ENCODE results near the gene OSBPL5. TPM values are rescaled to one million over a fixed set of nuclear protein-coding genes. Genes with fewer than 3 reads are reported as not detected.

Gene OSBPL5
- polyA plus RNA-seq, 2 of the 4 experiments (the other 2 are of a cell fraction) = 1.6 to 4.6 TPM

GRCh38 chr11:3046641-3047040, 118.5 kb downstream of the OSBPL5 start:
- peaks cover 31% of the 10 kb centered on the region for H3K4me1 ChIP-seq
- H3K27ac ChIP-seq = no peak overlapping the region
- WGBS (ENCODE audit: missing lambda C conversion rate) = 93% methylated on average over 8 of the region's 8 CpGs
- H3K4me2 ChIP-seq = no peak overlapping the region
- TF ChIP-seq CHD4 (IDR thresholded peaks at IDR 0.05; ENCODE audit: borderline replicate concordance) = no peak
- TF ChIP-seq HOXB13 (CRISPR knock-in tag; IDR thresholded peaks at IDR 0.05; ENCODE audit: low read depth) = no peak
- no peak for TF ChIP-seq RNF2 (IDR thresholded peaks at IDR 0.05; ENCODE audit: borderline replicate concordance, low read depth)
- no peak for TF ChIP-seq EHF (CRISPR knock-in tag; IDR thresholded peaks at IDR 0.05)
- no peak for TF ChIP-seq NR3C1 (IDR thresholded peaks at IDR 0.05)
- no peak for TF ChIP-seq SREBF2 (IDR thresholded peaks at IDR 0.05)
- no peak for TF ChIP-seq RAD21 (conservative IDR thresholded peaks at IDR 0.05 in 1 of 2, IDR thresholded peaks at IDR 0.05 in 1 of 2)
- no peak for TF ChIP-seq CBX8 (IDR thresholded peaks at IDR 0.05)
- TF ChIP-seq POLR2AphosphoS2 (conservative IDR thresholded peaks at IDR 0.05; ENCODE audit: low read length) = no peak
- no peak for TF ChIP-seq KDM1A (IDR thresholded peaks at IDR 0.05; ENCODE audit: low read depth)
- no peak for TF ChIP-seq FOSB (CRISPR knock-in tag; IDR thresholded peaks at IDR 0.05)
- TF ChIP-seq ZC3H11A (IDR thresholded peaks at IDR 0.05) = no peak
- TF ChIP-seq CHD2 (IDR thresholded peaks at IDR 0.05; ENCODE audit: low read length, partially characterized antibody) = no peak
- no peak for TF ChIP-seq NFE2L2 (conservative IDR thresholded peaks at IDR 0.05; ENCODE audit: low read length)
- ChIA-PET CTCF (interaction anchor here (2.1 to 11.1 kb wide), 3 partner anchors 9 to 44 kb away, joined by 8 to 116 read pairs (median 112); no protein-coding TSS in a partner anchor), POLR2A (interaction anchor here (1.2 kb wide), 1 partner anchor 11 kb away, joined by 4 read pairs; the partner anchor contains the start of gene CARS1)
- no peak overlapping the region for H3K4me3 ChIP-seq
- FAIRE-seq (no peak), DNase-seq (ENCODE audit: low read depth in 1 of 2, low spot score in 1 of 2) (no peak), ATAC-seq (no peak)
- no peaks in the 10 kb centered on the region for H3K9me3 ChIP-seq

- 91% methylated on average over 9 of the region's 12 CpGs for WGBS (ENCODE audit: missing lambda C conversion rate)
- DNase-seq (ENCODE audit: low read depth in 1 of 2, low spot score in 1 of 2) (peak in 1 of 2 experiments; percentile 25), FAIRE-seq (no peak), ATAC-seq (peak in 1 of 2 experiments; percentile 31; a peak in 1 of 6 replicates)
- POLR2A ChIA-PET = no interaction called here
- no peak overlapping the region for H3K4me3 ChIP-seq
- H3K9me3 ChIP-seq = no peaks in the 10 kb centered on the region
- no peak for TF ChIP-seq SREBF2 (IDR thresholded peaks at IDR 0.05)
- no peak for TF ChIP-seq ESRRA (IDR thresholded peaks at IDR 0.05; ENCODE audit: borderline replicate concordance, low read length)
- TF ChIP-seq PBX3 (IDR thresholded peaks at IDR 0.05) = no peak
- no peak for TF ChIP-seq ZSCAN20 (CRISPR knock-in tag; IDR thresholded peaks at IDR 0.05)
- TF ChIP-seq ZC3H11A (IDR thresholded peaks at IDR 0.05) = no peak
- TF ChIP-seq MYC (IDR thresholded peaks at IDR 0.05; ENCODE audit: borderline replicate concordance, low read length) = no peak
- TF ChIP-seq CHD2 (IDR thresholded peaks at IDR 0.05; ENCODE audit: low read length, partially characterized antibody) = no peak
- no peak for TF ChIP-seq ZFP36 (IDR thresholded peaks at IDR 0.05; ENCODE audit: borderline replicate concordance, partially characterized antibody)
- no peak for TF ChIP-seq REST (IDR thresholded peaks at IDR 0.05)
- no peak for TF ChIP-seq CBX2 (IDR thresholded peaks at IDR 0.05; ENCODE audit: borderline replicate concordance, low read depth)
- TF ChIP-seq FOSL2 (IDR thresholded peaks at IDR 0.05) = no peak
- no peak for TF ChIP-seq FOSL2 (CRISPR knock-in tag; IDR thresholded peaks at IDR 0.05)
- TF ChIP-seq MAX (IDR thresholded peaks at IDR 0.05) = no peak
- no peak for TF ChIP-seq CEBPB (IDR thresholded peaks at IDR 0.05)
- no peak for TF ChIP-seq RFX5 (IDR thresholded peaks at IDR 0.05)
- no peak for TF ChIP-seq RAD21 (conservative IDR thresholded peaks at IDR 0.05 in 1 of 2, IDR thresholded peaks at IDR 0.05 in 1 of 2)
- CTCF ChIA-PET = interaction anchor here (2.1 to 11.1 kb wide), 3 partner anchors 9 to 44 kb away, joined by 8 to 116 read pairs (median 112); no protein-coding TSS in a partner anchor
- H3K27ac ChIP-seq = no peak overlapping the region
- H3K4me1 ChIP-seq = peaks cover 27% of the 10 kb centered on the region
- H3K4me2 ChIP-seq = no peak overlapping the region
Observed at GRCh38 chr11:3046190-3046589, 118.9 kb downstream of the OSBPL5 start.
